RWPE2 (cell line): Measurements from ENCODE around the gene SMAD3.

Experiments
- ATAC-seq: fragments of 200-7000 bp; cut with Tn5 transposase; 3 replicates; pipeline ENCODE4 v1.9.1; 2021; ENCODE audit warnings: low read depth
- DNase-seq: peaks from one replicate; pipeline ENCODE4 v3.0.0-alpha.2; 2020; ENCODE audit warnings: low spot score
- H3K27ac ChIP-seq: fragments of 450-650 bp; 2 replicates; pipeline ENCODE4 v1.5.1; 2017; ENCODE audit warnings: mild to moderate bottlenecking; ENCODE audit not compliant: poor library complexity, severe bottlenecking
- H3K27me3 ChIP-seq: fragments of 250-450 bp; sonication (Bioruptor Pico); 2 replicates; pipeline ENCODE4 v1.5.1; 2021; ENCODE audit warnings: mild to moderate bottlenecking, moderate library complexity; ENCODE audit not compliant: insufficient read depth, poor library complexity, severe bottlenecking
- H3K36me3 ChIP-seq: fragments of 250-450 bp; sonication (Bioruptor Pico); 2 replicates; pipeline ENCODE4 v1.5.1; 2020; ENCODE audit warnings: low read depth, mild to moderate bottlenecking, moderate library complexity
- H3K4me1 ChIP-seq: fragments of 250-450 bp; sonication (Bioruptor Pico); 2 replicates; pipeline ENCODE4 v1.5.1; 2021; ENCODE audit warnings: mild to moderate bottlenecking, moderate library complexity; ENCODE audit not compliant: insufficient read depth, poor library complexity, severe bottlenecking
- H3K4me3 ChIP-seq: fragments of 250-450 bp; sonication (Bioruptor Pico); 2 replicates; pipeline ENCODE4 v1.5.1; 2021; ENCODE audit warnings: mild to moderate bottlenecking, moderate library complexity; ENCODE audit not compliant: severe bottlenecking
- H3K9me3 ChIP-seq: fragments of 250-450 bp; sonication (Bioruptor Pico); 2 replicates; pipeline ENCODE4 v1.5.1; 2021; ENCODE audit warnings: mild to moderate bottlenecking, moderate library complexity; ENCODE audit not compliant: severe bottlenecking
- CTCF ChIP-seq: fragments of 450-650 bp; IDR thresholded peaks from one replicate; pipeline ENCODE4 v1.5.1; 2017; ENCODE audit warnings: mild to moderate bottlenecking, moderate library complexity; ENCODE audit not compliant: poor library complexity, severe bottlenecking

The SMAD3 gene

GRCh38 chr15:67199881-67200763 lies 134.7 kb downstream of the SMAD3 start:
- Histone ChIP-seq H3K36me3 (peaks cover 55% of the 10 kb centered on the region), H3K27ac (no peak overlapping the region)

GRCh38 chr15:67201136-67201535 lies 135.7 kb downstream of the SMAD3 start:
- H3K4me3 ChIP-seq = no peak overlapping the region
- no peaks in the 10 kb centered on the region for H3K27me3 ChIP-seq
- no peak for ATAC-seq
- DNase-seq = no peak
- H3K9me3 ChIP-seq = no peaks in the 10 kb centered on the region
- H3K36me3 ChIP-seq = peaks cover 61% of the 10 kb centered on the region
- H3K27ac ChIP-seq = no peak overlapping the region
- no peak for TF ChIP-seq CTCF
- no peaks in the 10 kb centered on the region for H3K4me1 ChIP-seq

More at GRCh38 chr15:67199881-67200763, 134.7 kb downstream of the SMAD3 start:
- no peaks in the 10 kb centered on the region for H3K27me3 ChIP-seq
- ATAC-seq = no peak
- no peak for TF ChIP-seq CTCF
- DNase-seq = no peak
- H3K9me3 ChIP-seq = no peaks in the 10 kb centered on the region
- no peaks in the 10 kb centered on the region for H3K4me1 ChIP-seq
- no peak overlapping the region for H3K4me3 ChIP-seq

- DNase-seq (no peak), ATAC-seq (no peak)
- Histone ChIP-seq H3K27me3 (no peaks in the 10 kb centered on the region), H3K4me1 (no peaks in the 10 kb centered on the region), H3K36me3 (peaks cover 71% of the 10 kb centered on the region), H3K27ac (no peak overlapping the region), H3K9me3 (no peaks in the 10 kb centered on the region), H3K4me3 (no peak overlapping the region)
- no peak for TF ChIP-seq CTCF
Measured at GRCh38 chr15:67202091-67202490, 136.7 kb downstream of the SMAD3 start.

- H3K27ac ChIP-seq = no peak overlapping the region
- ATAC-seq (no peak), DNase-seq (no peak)
- no peaks in the 10 kb centered on the region for H3K4me1 ChIP-seq
- no peak for TF ChIP-seq CTCF
- H3K9me3 ChIP-seq = no peaks in the 10 kb centered on the region
- H3K4me3 ChIP-seq = no peak overlapping the region
- H3K27me3 ChIP-seq = no peaks in the 10 kb centered on the region
- H3K36me3 ChIP-seq = peaks cover 80% of the 10 kb centered on the region
Measured at GRCh38 chr15:67202991-67203390, 137.6 kb downstream of the SMAD3 start.
